Lung (tissue), 12 donors: Measurements from ENCODE around the gene MSL3. TPM values are rescaled to one million over a fixed set of nuclear protein-coding genes. Genes with fewer than 3 reads are reported as not detected.

Source experiments
- ATAC-seq: fragments of 200-7000 bp; cut with Tn5 transposase; one replicate; pipeline ENCODE4 v1.9.1; 2020; ENCODE audit warnings: moderate number of reproducible peaks; ENCODE audit not compliant: insufficient read depth, low FRiP score
- DNase-seq, 3 donors: peaks; one replicate each; pipeline ENCODE4 v3.0.0-alpha.2; 2013 to 2017
- H3K27ac ChIP-seq, 2 donors: one replicate each; pipeline ENCODE4 v1.5.1; 2013; ENCODE audit warnings: mild to moderate bottlenecking in 2 of 2, moderate library complexity in 2 of 2, control low read depth in 1 of 2, inconsistent platforms in 1 of 2, low read depth in 1 of 2, low read length in 1 of 2
- H3K27me3 ChIP-seq, 3 donors: one replicate each; pipeline ENCODE4 v1.5.1; 2013; ENCODE audit warnings: low read length in 2 of 3; ENCODE audit not compliant: control insufficient read depth in 3 of 3, insufficient read depth in 3 of 3
- H3K36me3 ChIP-seq, 4 donors: one replicate each; pipeline ENCODE4 v1.5.1; 2013; ENCODE audit warnings: low read length in 4 of 4, mild to moderate bottlenecking in 1 of 4, moderate library complexity in 1 of 4; ENCODE audit not compliant: control insufficient read depth in 4 of 4, insufficient read depth in 4 of 4
- H3K4me1 ChIP-seq, 5 donors: one replicate each; pipeline ENCODE4 v1.5.1; 2013; ENCODE audit warnings: low read length in 5 of 5, mild to moderate bottlenecking in 2 of 5, moderate library complexity in 1 of 5; ENCODE audit not compliant: control insufficient read depth in 5 of 5, insufficient read depth in 5 of 5
- H3K4me3 ChIP-seq: one replicate; pipeline ENCODE4 v1.5.1; 2013; ENCODE audit warnings: mild to moderate bottlenecking, control low read depth, moderate library complexity
- H3K9ac ChIP-seq, 2 donors: one replicate each; pipeline ENCODE4 v1.5.1; 2013; ENCODE audit warnings: low read length in 2 of 2, control low read depth in 1 of 2; ENCODE audit not compliant: insufficient read depth in 1 of 2
- H3K9me3 ChIP-seq, 4 donors: one replicate each; pipeline ENCODE4 v1.5.1; 2013; ENCODE audit warnings: low read length in 3 of 4, mild to moderate bottlenecking in 1 of 4, moderate library complexity in 1 of 4; ENCODE audit not compliant: control insufficient read depth in 4 of 4, insufficient read depth in 3 of 4
- WGBS, 2 donors: extraction: QIAGEN DNeasy Blood & Tissue Kit; methylation state at CpG; one replicate each; pipeline ENCODE4 v1.1.7; 2013; 5-methylcytosine and 5-hydroxymethylcytosine counted together
- polyA plus RNA-seq, 2 donors: library from polyadenylated mRNA; stranded (reverse); fragments of 200-250 nt; gene quantifications; one replicate each; pipeline ENCODE4 v1.2.1, GENCODE V29; 2013
- total RNA-seq, 2 donors: library from RNA; depleted of rRNA in 1 of 2; stranded (reverse); fragments of >200 nt in 1 of 2; gene quantifications; one replicate each; pipeline ENCODE4 v1.2.1, GENCODE V29; 2014 to 2021
- TF ChIP-seq, protein P1 (sequence below): IDR thresholded peaks from 2 replicates; pipeline ENCODE4 v1.5.1; 2012; ENCODE audit warnings: mild to moderate bottlenecking; ENCODE audit errors: control extremely low read depth, extremely low read depth
- donor health status: control.
- donor health status: control.
- donor health status: Bipolar disorder and iron deficiency.
- donor health status: healthy.
- donor health status: DM: yes; HTN: yes; CAD: no.

The MSL3 gene
- total and polyA plus RNA-seq, 4 donors: 28.2 to 39.7 (median 33.0) TPM

DNA sequence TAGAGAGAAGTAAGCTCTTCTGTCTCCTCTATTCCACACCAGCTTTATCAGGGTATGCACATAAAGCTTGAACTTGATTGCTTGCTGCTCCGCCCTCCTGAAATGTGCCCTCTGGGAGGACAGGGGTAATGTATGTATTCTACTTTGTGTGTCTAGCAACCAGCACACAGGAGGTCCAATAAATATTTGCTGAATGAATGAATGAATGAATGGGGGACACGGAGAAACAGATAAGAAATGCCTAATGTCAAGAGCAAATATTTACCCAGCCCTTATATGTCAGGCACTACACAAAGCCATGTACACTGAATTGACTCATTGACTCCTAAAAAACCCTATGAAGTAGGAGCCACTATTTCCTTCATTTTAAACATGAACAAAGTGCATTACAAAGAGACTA lies 2.3 kb upstream of the MSL3 start:
- peaks cover 0 to 5% (median 0%) of the 10 kb centered on the region in 4 donors for H3K9me3 ChIP-seq
- peaks cover 0 to 4% (median 0%) of the 10 kb centered on the region in 5 donors for H3K4me1 ChIP-seq
- peaks cover 0 to 7% (median under 1%) of the 10 kb centered on the region in 3 donors for H3K27me3 ChIP-seq
- no peak overlapping the region for H3K4me3 ChIP-seq
- no peak overlapping the region for H3K27ac ChIP-seq
- ATAC-seq (no peak), DNase-seq (peak in 1 of 3 donors; percentile 14)
- no peaks in the 10 kb centered on the region for H3K36me3 ChIP-seq
- no peak overlapping the region for H3K9ac ChIP-seq
- WGBS, 2 donors: 61 to 80% methylated on average over 2 of the region's 2 CpGs
- TF ChIP-seq, protein P1, sequence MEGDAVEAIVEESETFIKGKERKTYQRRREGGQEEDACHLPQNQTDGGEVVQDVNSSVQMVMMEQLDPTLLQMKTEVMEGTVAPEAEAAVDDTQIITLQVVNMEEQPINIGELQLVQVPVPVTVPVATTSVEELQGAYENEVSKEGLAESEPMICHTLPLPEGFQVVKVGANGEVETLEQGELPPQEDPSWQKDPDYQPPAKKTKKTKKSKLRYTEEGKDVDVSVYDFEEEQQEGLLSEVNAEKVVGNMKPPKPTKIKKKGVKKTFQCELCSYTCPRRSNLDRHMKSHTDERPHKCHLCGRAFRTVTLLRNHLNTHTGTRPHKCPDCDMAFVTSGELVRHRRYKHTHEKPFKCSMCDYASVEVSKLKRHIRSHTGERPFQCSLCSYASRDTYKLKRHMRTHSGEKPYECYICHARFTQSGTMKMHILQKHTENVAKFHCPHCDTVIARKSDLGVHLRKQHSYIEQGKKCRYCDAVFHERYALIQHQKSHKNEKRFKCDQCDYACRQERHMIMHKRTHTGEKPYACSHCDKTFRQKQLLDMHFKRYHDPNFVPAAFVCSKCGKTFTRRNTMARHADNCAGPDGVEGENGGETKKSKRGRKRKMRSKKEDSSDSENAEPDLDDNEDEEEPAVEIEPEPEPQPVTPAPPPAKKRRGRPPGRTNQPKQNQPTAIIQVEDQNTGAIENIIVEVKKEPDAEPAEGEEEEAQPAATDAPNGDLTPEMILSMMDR: no peak

GRCh38 chrX:11756354-11757318 lies 1.4 kb upstream of the MSL3 start:
- Histone ChIP-seq H3K9me3 (peaks cover 0 to 5% (median 0%) of the 10 kb centered on the region in 4 donors), H3K36me3 (peaks cover 0 to 4% (median 0%) of the 10 kb centered on the region in 4 donors), H3K9ac (no peak overlapping the region), H3K27me3 (peaks cover 0 to 7% (median 0%) of the 10 kb centered on the region in 3 donors), H3K27ac (peak overlapping the region in 1 of 2 donors; percentile 41), H3K4me3 (no peak overlapping the region), H3K4me1 (peaks cover 0 to 4% (median 0%) of the 10 kb centered on the region in 5 donors)
- DNase-seq (peak in 1 of 3 donors; percentile 7), ATAC-seq (no peak)
- 61 to 62% methylated on average over 15 of the region's 15 CpGs for WGBS, 2 donors
- TF ChIP-seq, protein P1: no peak

GRCh38 chrX:11757397-11757718 lies 679 bp upstream of the MSL3 start:
- peaks cover 0 to 12% (median 0%) of the 10 kb centered on the region in 3 donors for H3K27me3 ChIP-seq
- WGBS, 2 donors: 1 to 30% methylated on average over 14 of the region's 14 CpGs
- ATAC-seq (no peak), DNase-seq (no peak)
- H3K27ac ChIP-seq: peak overlapping the region; percentile 94 to 95
- H3K4me3 ChIP-seq: peak overlapping the region; percentile 54
- TF ChIP-seq, protein P1: no peak
- H3K9me3 ChIP-seq: peaks cover 0 to 5% (median 0%) of the 10 kb centered on the region in 4 donors
- H3K36me3 ChIP-seq: peaks cover 0 to 8% (median under 1%) of the 10 kb centered on the region in 4 donors
- no peak overlapping the region for H3K9ac ChIP-seq
- peaks cover 0 to 4% (median 0%) of the 10 kb centered on the region in 5 donors for H3K4me1 ChIP-seq
